GM21529 (cell line): Measurements from ENCODE around the gene DCK.
"Not testable (repeated sequence)": the region's sequence is repeated elsewhere in the genome, so short reads cannot be mapped to it uniquely, and the experiment has no call there.

Experiments used
- ATAC-seq: cut with Tn5 transposase; IDR thresholded peaks from one replicate; pipeline ENCODE4 v1.9.1; 2021; ENCODE audit not compliant: unreplicated experiment

DCK gene

DNA sequence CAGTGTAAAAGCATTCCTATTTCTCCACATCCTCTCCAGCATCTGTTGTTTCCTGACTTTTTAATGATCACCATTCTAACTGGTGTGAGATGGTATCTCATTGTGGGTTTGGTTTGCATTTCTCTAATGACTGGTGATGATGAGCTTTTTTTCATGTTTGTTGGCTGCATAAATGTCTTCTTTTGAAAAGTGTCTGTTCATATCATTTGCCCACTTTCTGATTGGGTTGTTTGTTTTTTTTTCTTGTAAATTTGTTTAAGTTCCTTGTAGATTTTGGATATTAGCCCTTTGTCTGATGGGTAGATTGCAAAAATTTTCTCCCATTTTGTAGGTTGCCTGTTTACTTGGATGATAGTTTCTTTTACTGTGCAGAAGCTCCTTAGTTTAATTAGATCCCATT lies 6.2 kb downstream of the DCK start:
- ATAC-seq, result not testable (repeated sequence)

- not testable (repeated sequence) for ATAC-seq
Observed at GRCh38 chr4:71001363-71001762, 7.9 kb downstream of the DCK start.

GRCh38 chr4:71004281-71004851 lies 10.9 kb downstream of the DCK start:
- peak; percentile 52 for ATAC-seq

DNA sequence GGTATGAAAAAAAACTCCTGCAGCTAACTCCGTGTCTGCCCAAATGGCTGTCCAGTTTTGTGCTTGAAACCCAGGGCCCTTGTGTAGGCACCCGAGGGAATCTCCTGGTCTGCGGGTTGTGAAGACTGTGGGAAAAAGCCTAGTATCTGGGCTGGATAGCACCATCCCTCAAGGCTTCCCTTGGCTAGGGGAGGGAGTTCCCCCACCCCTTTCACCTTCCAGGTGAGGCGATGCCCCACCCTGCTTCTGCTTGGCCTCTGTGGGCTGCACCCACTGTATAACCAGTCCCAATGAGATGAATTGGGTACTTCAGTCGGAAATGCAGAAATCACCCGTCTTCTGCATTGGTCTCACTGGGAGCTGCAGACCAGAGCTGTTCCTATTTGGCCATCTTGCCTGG lies 11.6 kb downstream of the DCK start:
- not testable (repeated sequence) for ATAC-seq

DNA sequence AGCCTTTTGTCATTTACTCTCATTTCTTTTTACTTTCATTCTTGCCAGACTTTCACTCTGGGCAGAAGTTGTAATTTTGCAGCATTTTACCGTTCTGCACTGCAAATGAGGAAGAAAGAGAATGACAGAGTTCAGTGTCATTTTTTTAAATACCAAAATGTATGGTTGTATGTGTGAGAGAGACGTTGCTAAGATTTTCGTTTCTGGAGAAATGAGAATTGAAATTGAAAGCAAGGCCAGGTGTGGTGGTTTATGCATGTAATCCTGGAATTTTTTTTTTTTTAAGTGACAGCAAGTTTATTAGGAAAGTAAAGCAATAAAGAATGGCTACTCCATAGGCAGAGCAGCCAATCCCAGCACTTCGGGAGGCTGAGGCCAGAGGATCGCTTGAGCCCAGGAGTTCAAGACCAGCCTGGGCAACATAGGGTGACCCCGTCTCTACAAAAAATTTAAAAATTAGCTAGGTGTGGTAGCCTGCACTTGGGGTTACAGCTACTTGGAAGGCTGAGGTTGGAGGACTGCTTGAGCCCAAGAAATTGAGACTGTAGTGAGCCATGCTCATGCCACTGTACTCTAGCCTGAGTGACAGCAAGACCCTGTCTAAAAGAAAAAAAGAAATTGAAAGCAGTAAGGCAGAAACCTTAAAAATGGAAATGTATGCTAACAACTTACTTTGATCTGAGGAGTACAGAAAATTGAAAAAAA lies 12.9 kb downstream of the DCK start:
- ATAC-seq, result peak; percentile 78

DNA sequence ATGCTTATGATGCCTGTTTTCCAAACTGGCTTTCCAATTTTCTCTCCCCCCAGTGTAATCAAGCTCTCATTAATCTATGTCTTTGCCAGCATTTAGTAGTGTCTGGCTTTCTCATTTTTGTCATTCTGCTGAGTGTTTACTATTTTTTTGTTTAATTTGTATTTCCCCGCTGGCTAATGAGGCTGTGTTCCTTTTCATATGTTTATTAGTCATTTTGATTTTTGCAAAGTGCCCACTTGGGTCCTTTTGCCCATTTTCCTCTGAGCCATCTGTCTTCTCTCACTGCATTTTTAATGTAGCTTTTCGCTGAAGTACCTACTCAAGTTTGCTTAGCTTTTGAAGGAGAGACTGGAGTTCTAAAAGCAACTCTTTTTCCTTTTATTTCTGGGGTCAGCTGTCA lies 14.7 kb downstream of the DCK start:
- ATAC-seq, result no peak

DNA sequence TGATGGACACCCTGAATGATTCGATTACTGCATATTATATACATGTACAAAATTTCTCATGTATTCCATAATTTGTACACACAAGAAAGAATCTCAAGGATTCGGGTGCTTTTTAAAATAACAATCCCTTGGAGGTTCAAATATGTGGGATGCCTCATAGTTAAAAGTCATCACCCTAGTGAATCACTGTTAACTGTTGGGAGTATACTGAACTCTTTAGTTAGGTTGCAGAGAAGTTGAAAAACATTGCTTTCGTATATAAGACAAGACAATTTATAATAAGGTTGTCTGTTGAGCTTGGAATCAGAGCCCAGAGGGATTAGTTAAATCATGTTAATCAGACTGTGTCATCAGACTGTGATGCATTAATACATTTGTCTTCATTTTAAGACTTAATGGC lies 15.6 kb downstream of the DCK start:
- ATAC-seq, result no peak

- peak; percentile 45 for ATAC-seq
Observed at GRCh38 chr4:71009890-71010588, 16.6 kb downstream of the DCK start.

DNA sequence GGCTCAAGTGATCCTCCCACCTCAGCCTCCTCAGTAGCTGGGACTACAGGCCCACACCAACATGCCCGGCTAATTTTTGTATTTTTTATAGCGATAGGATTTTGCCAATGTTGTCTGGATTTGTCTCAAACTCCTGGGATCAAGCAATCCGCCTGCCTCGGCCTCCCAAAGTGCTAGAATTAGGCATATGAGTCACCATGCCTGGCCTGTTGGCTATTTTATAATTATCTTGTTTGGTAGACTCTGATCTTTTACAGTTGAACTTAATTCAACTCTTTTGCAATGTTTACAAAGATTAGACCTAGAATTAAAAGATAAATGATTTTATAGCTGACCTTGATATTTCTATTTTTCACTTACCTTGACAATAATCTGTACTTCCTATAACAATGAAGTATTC lies 18.0 kb downstream of the DCK start:
- no peak for ATAC-seq

GRCh38 chr4:71017391-71017790 lies 23.9 kb downstream of the DCK start:
- ATAC-seq, result not testable (repeated sequence)

DNA sequence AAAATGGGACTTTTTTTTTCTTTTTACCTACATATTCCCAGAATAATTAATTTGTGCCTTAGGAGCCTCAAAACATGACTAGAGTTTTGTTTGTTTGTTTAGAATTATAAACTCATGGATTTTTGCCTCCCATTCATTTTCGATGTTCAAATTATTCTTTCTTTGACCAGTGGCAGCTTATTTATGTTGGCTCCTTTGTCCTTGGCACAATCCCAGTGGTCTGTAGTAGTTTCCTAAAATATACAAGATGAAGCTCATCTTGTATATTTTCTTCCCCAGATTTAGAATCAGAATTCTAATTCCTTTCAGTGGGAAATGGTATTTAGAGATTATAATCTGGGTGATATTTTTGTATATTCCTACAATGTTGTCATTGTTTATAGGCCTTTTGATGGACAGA lies 27.2 kb downstream of the DCK start:
- no peak for ATAC-seq

DNA sequence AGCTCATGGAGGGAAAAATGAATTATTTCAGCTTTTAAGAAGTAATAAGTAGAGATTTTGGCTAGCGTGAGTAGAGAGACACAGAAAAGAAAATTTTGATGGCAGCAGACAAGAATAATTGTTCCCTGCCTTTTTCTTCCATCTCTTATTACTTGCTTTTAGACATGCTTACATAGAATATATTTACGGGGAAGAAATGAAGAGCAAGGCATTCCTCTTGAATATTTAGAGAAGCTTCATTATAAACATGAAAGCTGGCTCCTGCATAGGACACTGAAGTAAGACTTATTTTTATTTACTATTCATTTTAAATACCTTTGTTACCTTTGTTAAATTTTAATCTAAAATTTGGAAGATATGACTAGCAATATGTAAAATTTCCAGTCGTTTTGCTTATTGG lies 32.2 kb downstream of the DCK start:
- no peak for ATAC-seq

- no peak for ATAC-seq
Observed at GRCh38 chr4:71026086-71026485, 32.6 kb downstream of the DCK start.

- no peak for ATAC-seq
Observed at GRCh38 chr4:71027611-71028010, 34.2 kb downstream of the DCK start.

DNA sequence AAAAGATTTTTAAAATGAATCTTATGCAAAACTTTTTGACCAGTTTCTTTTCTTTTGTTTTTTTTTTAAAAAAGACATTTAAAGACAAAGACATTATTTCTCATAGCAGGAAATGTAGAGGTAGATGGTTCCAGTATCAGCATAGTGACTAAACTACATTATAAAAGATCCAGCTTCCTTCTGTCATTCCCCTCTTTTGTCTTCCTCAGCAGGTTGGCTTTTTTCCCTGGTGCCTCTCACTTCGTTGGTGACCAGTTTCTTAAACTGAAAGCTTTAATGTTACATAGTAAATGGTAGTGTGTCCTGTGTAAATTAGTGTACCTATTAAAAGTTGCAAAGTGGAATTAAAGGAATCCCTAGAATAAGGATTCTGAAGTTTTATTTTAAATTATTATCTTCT lies 36.1 kb downstream of the DCK start:
- no peak for ATAC-seq

DNA sequence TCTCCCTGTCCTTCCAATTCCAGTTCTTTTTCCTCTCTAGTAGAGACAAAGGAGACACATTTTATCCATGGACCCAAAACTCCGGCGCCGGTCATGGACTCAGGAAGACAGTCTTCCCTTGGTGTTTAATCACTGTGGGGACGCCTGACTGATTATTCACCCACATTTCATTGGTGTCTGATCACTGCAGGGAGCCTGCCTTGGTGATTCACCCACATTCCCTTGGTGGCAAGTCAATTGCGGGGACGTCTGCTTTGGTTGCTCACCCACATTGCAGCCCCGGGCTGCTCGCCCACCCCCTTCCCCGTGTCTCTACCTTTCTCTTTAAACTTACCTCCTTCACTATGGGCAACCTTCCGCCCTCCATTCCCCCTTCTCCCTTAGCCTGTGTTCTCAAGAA lies 38.7 kb downstream of the DCK start:
- not testable (repeated sequence) for ATAC-seq

- no peak for ATAC-seq
Observed at GRCh38 chr4:71045256-71045655, 51.8 kb downstream of the DCK start.

- no peak for ATAC-seq
Observed at GRCh38 chr4:71049395-71049794, 55.9 kb downstream of the DCK start.

DNA sequence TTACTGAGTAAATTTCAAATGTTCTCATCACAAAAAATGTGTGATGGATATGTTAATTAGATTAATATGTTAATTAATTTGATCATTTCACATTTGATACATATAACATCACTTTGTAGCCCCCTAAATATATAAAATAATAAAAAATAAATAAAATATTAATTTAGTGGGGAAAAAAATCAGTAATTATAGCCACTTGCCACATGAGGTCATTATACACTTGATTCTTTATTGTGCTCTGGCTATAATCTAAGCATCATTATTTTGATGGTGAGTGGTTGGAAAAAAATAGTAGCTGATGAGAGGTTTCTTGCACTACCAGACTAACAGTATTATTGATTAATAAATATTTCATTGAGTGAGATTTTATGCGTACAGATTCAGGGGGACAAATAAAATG lies 57.4 kb downstream of the DCK start:
- no peak for ATAC-seq

DNA sequence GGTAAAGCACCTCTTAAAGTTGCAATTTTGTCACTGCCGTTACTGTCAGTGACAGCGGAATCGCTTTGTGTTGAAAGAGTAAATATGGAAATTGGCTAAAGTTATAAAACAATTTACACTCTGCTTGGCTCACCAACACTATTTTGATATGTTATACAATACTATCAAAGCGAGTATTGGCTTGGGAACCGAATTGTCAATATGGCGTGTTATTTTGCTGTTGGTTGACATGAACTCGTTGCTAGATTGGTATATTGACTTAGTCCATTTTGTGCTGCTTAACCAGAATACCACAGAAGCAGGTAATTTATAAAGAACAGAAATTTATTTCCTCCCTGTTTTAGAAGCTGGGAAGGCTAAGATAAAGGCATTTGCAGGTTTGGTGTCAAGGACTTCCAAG lies 58.6 kb downstream of the DCK start:
- ATAC-seq, result no peak

GRCh38 chr4:71052716-71053115 lies 59.3 kb downstream of the DCK start:
- no peak for ATAC-seq

GRCh38 chr4:71053613-71054012 lies 60.2 kb downstream of the DCK start:
- ATAC-seq, result not testable (repeated sequence)
